Epidermal melanocyte (primary cell): ENCODE data around the gene ZDHHC12.

Experiments
- DNase-seq: peaks from one replicate; pipeline ENCODE4 v3.0.0; 2011; ENCODE audit warnings: low spot score; ENCODE audit not compliant: insufficient read length

Gene ZDHHC12

DNA sequence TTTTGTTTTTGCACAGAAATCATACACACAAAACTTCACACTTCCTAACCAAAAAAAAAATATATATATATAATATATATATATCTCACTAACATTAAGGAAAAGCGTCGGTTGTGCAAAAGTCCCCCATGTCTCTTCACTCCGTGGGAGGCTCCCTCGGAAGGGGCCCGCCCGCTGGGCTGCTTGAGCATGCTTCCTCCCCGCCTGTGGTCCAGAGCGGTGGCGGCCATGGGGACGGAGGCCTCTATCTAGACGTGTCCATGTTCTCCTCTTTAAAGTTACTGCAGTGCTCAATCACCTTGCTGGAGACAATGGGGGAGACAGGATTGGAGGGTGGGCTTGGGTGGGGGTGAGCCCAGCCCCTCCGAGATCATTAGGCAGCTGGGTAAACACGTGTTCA lies 7.2 kb upstream of the ZDHHC12 start:
- no peak for DNase-seq

DNA sequence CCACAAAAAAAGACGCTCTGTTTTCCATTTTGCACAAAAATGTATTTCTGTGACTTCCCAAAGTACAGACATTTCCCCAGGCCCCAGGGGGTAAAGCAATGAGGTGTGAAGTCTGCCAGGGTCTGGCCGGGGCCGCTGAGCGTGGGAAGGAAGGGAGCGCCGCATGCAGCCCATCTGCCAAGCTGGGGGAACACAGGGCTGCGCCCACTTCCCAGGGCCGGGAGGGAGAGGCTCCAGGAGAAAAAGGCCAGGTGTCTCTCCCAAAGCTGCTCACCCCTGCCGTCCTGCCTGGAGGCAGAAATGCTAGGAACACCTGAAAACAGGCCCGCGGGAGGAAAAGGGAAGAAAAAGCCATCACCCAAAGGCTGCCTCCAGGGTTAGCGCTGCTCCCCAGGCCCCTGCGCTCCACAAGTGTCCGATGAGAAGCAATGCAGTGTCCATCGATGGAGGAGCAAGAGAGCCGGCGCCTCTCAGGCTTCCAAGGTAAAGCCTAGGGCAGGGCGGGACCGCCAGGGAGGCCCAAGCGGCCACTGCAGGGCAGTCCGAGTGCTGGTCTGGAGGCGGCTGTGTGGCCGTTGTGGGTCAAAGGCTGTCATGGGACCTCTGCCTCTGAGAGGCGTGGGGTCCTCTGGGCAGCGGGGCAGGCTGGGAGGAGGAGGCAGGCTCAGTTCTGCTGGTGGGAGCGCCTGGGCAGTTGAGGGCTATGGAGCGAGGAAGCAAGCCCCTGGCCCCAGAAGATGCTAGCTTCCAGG lies 6.0 kb upstream of the ZDHHC12 start:
- no peak for DNase-seq

- DNase-seq: no peak
Measured at GRCh38 chr9:128729302-128729701, 5.4 kb upstream of the ZDHHC12 start.

- DNase-seq: no peak
Measured at GRCh38 chr9:128728298-128728697, 4.4 kb upstream of the ZDHHC12 start.

DNA sequence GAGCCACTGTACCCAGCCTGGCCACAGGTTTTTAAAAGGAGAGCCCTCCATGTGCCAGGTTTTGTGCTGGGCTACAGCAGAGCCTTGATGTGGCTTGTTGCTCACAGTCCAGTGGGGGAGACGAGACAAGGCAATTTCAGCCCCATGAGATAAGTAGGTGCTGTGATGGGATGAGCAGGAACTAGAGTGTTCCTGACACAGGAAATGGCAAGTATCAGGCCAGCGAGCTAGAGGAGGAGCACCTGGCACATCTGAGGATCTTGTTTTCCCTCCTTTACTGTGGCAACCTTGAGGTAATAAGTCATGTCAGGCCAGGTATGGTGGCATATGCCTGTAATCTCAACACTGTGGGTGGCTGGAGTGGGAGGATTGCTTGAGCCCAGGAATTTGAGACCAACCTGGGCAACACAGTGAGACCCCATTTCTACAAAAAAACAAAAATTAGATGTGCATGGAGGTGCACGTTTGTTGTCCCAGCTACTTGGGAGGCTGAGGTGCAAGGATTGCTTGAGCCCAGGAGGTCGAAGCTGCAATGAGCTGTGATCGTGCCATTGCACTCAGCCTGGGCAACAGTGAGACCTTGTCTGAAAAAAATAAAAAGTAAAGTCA lies 3.8 kb upstream of the ZDHHC12 start:
- DNase-seq: no peak

DNA sequence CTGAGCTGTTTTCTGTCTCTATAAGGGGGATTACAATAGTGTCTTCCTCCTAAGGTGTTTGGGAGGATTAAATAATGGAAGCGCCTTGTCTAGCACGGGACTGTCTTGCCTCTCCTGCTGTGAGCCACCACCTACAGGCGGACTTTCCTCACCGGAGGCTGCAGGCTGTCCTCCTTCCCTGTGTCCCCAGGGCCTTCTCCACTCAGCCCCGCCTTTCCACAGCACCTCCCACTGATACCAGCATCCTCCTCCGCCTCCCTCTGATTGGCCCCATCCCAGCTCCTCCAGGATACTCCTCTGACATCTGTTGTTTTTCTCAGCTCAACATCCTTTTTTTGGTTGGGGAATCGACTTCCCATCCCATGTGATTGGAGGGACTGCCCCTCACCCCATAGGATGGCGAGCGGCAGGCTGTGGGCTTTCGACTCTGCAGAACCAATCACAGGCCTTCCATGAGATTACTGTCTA lies 851 bp upstream of the ZDHHC12 start:
- peak; percentile 50 for DNase-seq

- DNase-seq: no peak
Measured at GRCh38 chr9:128723352-128723865, 518 bp downstream of the ZDHHC12 start.

DNA sequence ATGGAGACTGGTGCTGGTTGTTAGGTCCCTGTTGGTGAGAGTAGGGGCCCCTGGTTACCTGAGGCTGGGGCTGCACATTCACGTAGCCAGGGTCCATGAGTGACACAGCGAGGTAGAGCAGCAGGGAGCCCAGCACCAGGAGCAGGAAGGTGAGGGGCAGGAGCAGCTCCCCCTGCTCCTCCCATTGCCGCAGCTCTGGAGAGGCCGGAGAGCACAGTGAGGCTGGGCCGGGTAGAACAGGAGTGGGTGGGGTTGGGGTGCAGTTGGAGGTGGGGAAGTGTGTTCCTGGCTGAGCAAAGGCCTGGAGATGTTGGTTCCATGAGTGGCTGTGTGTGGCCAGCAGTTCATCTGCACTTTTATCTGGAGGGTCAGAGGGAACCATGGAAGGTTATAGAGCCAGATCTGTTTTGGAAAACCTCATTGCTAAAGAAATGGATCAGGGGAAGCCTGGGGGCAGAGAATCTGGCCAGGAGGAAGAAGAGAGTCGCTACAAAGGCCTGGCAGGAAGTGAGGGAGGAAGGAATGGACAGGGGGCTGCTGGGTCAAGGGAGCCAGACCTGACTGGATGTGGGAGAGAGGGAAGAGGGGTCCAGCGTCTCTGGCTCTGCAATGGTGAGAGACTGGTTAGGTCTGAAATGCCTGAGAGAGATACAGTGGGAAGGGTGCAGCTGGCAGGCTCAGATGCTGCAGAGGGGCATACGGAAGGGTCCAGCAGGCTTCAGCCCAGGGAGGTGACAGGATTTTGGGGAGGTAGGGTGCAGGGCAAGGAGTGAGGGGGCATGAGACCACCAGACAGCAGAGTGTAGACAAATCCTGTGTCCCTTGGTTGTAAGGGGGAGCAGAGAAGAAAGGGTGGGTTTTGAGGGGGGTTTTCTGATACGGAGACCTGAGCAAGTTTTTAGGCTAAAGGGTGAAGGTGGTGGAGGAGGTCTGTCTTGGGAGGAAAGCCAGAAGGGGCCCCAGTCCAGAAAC lies 1.3 kb downstream of the ZDHHC12 start:
- no peak for DNase-seq

DNA sequence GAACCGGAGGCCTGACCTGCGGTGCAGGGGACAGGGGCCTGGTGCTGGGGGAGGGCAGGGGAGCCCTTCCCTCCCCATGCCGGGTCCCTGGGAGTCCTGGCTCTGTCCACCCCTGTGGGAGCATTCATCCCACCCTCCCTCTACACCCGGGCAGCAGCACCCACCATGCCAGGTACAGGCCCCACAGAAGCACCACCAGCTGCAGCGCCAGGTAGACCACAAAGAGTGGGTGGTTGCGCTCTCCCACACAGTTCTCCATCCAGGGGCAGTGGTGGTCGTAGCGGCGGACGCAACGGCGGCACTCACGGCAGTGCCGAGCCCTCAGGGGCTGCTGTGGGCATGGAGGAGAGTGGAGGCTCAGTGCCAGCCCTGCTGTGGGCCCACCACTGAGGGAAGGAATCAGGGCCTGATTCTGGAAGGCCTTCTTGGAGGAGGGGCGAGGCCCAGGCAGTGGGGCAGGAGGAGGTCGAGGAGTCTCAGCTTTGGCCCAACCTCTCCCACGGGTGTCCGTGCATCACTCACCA lies 2.4 kb downstream of the ZDHHC12 start:
- no peak for DNase-seq

- no peak for DNase-seq
Measured at GRCh38 chr9:128720841-128721486, 3.0 kb downstream of the ZDHHC12 start.

- no peak for DNase-seq
Measured at GRCh38 chr9:128719919-128720605, 3.9 kb downstream of the ZDHHC12 start.

GRCh38 chr9:128718475-128718874 lies 5.5 kb downstream of the ZDHHC12 start:
- no peak for DNase-seq

- no peak for DNase-seq
Measured at GRCh38 chr9:128718047-128718446, 5.9 kb downstream of the ZDHHC12 start.

- DNase-seq: no peak
Measured at GRCh38 chr9:128716581-128717254, 7.2 kb downstream of the ZDHHC12 start.

DNA sequence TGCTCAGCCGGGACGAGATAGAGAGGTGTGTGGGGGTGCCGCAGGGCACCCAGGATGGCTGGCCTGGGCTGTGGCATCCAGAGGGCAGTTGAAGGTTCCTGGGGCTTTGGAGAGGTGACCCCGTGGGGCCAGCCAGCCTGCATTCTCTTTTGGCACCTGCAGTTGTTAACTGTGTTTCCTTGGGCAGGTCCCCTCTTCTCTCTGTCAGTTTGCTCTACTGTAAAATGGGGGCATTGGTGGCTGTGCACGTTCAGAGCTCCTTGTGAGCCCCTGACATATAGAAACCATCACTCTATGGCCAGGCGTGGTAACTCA lies 8.5 kb downstream of the ZDHHC12 start:
- no peak for DNase-seq

DNA sequence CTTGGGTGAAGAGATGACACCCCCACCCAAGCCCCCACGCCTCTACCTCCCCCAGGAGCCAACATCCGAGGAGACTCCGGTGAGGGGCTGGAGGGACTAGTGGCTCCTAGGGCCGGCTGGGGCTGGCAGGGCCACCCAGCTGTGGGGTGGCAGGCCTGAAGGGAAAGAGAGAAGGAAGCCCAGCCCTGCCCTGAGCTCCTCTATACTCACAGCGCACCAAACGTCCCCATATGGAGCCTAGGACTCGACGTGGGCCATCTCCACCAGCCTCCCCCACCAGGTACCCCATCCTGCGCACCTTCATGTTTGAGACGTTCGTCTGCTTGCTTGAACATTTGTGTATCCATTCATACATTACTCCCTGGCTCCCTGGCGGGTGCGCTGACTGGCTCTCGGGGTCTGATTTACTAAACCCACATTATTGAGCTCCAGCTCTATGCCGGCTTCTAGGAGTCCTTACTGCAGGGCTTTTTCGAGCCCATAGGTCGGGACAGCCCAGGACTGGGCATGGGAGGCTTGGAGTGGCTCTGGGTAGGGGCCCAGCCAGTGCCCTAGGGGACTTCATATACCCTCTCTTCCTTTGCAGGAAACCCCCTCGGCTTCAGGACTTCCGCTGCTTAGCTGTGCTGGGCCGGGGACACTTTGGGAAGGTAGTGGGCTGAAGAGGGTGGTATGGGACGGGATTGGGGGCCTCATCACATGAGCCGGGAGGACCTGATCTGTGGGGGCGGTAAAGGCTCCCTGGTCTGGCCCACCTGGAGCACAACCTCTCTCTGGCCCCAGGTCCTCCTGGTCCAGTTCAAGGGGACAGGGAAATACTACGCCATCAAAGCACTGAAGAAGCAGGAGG lies 9.1 kb downstream of the ZDHHC12 start:
- no peak for DNase-seq

DNA sequence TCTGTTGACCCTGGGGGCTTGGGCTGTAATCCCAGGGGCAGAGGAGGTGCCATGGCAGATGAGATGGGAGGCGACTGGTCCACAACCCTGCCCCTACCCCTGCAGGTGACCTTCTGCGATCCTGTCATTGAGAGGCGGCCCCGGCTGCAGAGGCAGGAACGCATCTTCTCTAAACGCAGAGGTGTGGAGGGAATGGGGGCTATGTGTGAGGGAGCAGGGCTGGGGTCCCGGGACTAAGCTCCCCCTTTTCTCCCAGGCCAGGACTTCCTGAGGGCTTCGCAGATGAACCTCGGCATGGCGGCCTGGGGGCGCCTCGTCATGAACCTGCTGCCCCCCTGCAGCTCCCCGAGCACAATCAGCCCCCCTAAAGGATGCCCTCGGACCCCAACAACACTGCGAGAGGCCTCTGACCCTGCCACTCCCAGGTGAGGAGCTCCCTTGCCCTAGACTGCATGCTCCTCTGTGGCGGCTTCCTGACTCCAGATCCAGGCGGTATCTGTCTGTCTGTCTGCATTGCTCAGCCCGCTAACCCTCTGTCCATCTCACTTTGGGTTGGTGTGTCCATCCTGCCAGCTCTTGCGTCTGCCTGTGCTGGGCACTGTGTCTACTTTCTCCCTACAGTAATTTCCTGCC lies 9.9 kb downstream of the ZDHHC12 start:
- DNase-seq: no peak

DNA sequence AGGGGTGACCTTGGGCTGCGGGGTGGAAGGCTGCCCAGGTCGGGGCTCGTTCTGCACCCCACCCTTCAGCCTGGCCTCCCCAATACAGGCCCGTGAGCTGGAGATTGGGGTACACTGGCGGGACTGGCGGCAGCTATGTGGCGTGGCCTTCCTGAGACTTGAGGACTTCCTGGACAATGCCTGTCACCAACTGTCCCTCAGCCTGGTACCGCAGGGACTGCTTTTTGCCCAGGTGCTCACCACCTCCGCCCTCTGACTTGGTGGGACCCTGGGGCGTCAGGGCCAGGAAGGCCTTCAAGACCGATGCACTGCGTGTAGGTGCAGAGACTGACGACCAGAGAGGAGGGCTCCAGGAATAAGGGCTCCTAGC lies 10.5 kb downstream of the ZDHHC12 start:
- no peak for DNase-seq
